GM06990 (cell line): ENCODE measurements around the gene ZNF580.
A peak's percentile ranks its signal among the peaks of the same experiment; 100 is the strongest.

Experiments used
- DNase-seq: peaks from one replicate; pipeline ENCODE4 v3.0.0-alpha.2; 2011; ENCODE audit not compliant: insufficient read length; ENCODE audit errors: extremely low read depth
- H3K27me3 ChIP-seq: replicated peaks from 2 replicates; pipeline ENCODE4 v1.6.0; 2011; ENCODE audit warnings: low read length; ENCODE audit not compliant: control insufficient read depth, insufficient read depth
- H3K36me3 ChIP-seq: 2 replicates; pipeline ENCODE4 v1.5.1; 2011; ENCODE audit warnings: low read length; ENCODE audit not compliant: control insufficient read depth, insufficient read depth
- H3K4me3 ChIP-seq: replicated peaks from 2 replicates; pipeline ENCODE4 v1.5.1; 2011; ENCODE audit warnings: low read depth, mild to moderate bottlenecking, control low read depth, low read length
- TF ChIP-seq, protein P1 (sequence below): IDR thresholded peaks from 2 replicates; pipeline ENCODE4 v1.5.1; 2011; ENCODE audit warnings: low read length, control low read depth, mild to moderate bottlenecking, inconsistent platforms; ENCODE audit not compliant: insufficient read depth, poor library complexity, severe bottlenecking

The ZNF580 gene

DNA sequence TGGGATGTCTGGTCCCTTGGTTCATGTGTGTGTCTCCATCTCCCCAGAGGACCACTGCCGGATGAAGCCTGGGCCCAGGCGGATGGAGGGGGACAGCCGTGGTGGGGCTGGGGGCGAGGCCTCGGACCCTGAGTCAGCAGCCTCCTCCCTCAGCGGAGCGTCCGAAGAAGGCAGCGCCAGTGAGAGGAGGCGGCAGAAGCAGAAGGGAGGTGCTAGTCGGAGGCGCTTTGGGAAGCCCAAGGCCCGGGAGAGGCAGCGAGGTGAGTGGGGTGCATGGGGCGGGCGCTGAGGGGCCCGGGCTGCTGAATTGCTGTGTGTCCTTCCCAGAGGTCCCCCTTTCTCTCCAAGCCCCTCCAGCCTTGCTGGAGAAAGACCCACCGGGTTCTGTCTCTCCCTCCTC, 10.4 kb downstream of the ZNF580 start:
- TF ChIP-seq, protein P1, sequence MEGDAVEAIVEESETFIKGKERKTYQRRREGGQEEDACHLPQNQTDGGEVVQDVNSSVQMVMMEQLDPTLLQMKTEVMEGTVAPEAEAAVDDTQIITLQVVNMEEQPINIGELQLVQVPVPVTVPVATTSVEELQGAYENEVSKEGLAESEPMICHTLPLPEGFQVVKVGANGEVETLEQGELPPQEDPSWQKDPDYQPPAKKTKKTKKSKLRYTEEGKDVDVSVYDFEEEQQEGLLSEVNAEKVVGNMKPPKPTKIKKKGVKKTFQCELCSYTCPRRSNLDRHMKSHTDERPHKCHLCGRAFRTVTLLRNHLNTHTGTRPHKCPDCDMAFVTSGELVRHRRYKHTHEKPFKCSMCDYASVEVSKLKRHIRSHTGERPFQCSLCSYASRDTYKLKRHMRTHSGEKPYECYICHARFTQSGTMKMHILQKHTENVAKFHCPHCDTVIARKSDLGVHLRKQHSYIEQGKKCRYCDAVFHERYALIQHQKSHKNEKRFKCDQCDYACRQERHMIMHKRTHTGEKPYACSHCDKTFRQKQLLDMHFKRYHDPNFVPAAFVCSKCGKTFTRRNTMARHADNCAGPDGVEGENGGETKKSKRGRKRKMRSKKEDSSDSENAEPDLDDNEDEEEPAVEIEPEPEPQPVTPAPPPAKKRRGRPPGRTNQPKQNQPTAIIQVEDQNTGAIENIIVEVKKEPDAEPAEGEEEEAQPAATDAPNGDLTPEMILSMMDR: no peak
- no peak overlapping the region for H3K4me3 ChIP-seq
- no peak for DNase-seq
- peaks cover 4% of the 10 kb centered on the region for H3K36me3 ChIP-seq
- no peaks in the 10 kb centered on the region for H3K27me3 ChIP-seq

DNA sequence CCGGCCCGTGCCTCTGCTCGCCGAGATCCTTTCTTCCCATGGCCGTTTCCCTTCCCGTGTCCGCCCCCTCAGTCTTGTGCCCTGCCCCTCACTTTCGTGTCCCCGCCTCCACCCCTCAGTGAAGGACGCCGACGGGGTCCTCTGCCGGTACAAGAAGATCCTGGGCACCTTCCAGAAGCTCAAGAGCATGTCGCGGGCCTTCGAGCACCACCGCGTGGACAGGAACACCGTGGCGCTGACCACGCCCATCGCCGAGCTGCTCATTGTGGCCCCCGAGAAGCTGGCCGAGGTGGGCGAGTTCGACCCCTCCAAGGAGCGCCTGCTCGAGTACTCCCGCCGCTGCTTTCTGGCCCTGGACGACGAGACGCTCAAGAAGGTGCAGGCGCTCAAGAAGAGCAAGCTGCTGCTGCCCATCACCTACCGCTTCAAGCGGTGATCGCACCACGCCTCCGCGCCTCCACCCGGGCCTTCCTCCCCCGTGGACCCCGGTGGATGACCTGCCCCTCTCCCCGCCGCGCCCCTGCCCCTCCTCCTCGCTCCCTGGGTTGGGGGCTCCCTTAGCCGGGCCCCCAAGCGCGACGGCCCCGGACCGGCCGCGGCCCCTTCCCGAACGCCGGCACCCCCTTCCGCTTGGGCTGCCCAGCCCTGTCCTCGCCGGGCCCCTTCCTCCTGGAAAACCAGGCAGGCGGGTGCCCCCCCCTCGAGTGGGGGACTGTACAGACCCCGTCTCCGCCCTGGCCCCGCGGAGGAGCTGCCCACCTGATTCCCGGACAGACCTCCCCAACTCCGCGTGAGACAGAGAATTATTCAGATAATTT, 11.7 kb downstream of the ZNF580 start:
- peaks cover 4% of the 10 kb centered on the region for H3K36me3 ChIP-seq
- no peak overlapping the region for H3K4me3 ChIP-seq
- DNase-seq: no peak
- TF ChIP-seq, protein P1: no peak
- H3K27me3 ChIP-seq: no peaks in the 10 kb centered on the region

DNA sequence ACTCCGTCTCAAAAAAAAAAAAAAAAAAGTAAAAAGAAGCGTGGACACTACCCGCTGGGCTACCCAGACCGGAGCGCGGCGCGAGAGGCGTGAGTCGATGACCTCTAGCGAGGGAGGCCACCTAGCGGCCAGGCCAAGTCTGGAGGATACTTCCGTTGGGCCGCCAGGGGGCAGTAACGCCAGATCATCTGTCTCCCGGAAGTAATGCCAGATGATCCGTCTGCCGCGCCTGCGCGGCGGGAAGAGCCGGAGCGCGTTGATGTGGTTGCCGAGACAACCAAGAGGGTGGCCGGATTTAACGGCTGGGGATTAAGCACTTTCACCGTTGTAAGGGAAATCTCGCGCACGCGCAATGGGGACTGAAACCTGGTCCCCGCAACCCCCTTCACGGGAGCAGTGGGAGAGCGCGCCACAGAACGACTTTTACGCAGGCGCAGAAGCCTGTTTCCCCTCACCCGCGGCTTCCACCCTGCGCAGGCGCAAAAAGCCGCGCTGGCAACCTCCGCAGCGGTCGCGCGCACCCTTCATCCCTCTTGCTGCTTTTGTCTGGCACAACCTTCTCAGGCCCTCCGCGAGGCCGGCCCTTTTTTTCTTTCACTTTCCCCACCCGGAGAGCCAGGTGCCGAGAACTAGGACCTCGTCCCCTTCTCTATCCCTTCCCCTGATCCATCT, 13.0 kb downstream of the ZNF580 start:
- H3K36me3 ChIP-seq: peaks cover 8% of the 10 kb centered on the region
- H3K27me3 ChIP-seq: no peaks in the 10 kb centered on the region
- DNase-seq: peak; percentile 98
- TF ChIP-seq, protein P1: peak; percentile 100
- H3K4me3 ChIP-seq: peak overlapping the region; percentile 77

DNA sequence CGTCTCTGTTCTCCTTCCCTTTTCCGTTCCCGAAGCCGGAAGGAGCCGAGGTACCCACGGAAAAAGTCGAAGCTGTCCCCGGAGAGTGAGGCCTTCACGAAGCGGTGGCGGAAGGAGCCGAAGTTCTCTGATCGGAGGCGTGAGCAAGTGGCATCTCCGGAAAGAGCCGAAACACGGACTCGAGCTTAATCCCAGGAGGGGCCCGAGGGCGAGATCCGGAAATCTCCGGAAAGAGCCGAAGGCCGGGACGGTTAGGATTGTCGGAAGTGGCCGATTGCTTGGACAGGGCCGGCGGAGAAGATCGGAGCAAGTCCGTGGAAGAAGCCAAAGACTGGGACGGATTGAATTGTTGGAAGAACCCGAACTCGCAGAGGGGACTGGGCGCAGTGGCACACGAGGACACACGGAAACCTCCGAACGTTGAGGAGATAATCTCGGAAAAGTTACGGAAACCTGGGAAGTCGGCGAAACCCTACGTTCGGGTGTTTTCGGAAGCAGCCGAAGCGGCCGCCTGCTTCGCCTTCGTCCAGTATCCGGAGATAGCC, 13.6 kb downstream of the ZNF580 start:
- Histone ChIP-seq H3K4me3 (peak overlapping the region; percentile 77), H3K36me3 (peaks cover 10% of the 10 kb centered on the region), H3K27me3 (no peaks in the 10 kb centered on the region)
- peak; percentile 95 for DNase-seq
- TF ChIP-seq, protein P1: no peak

DNA sequence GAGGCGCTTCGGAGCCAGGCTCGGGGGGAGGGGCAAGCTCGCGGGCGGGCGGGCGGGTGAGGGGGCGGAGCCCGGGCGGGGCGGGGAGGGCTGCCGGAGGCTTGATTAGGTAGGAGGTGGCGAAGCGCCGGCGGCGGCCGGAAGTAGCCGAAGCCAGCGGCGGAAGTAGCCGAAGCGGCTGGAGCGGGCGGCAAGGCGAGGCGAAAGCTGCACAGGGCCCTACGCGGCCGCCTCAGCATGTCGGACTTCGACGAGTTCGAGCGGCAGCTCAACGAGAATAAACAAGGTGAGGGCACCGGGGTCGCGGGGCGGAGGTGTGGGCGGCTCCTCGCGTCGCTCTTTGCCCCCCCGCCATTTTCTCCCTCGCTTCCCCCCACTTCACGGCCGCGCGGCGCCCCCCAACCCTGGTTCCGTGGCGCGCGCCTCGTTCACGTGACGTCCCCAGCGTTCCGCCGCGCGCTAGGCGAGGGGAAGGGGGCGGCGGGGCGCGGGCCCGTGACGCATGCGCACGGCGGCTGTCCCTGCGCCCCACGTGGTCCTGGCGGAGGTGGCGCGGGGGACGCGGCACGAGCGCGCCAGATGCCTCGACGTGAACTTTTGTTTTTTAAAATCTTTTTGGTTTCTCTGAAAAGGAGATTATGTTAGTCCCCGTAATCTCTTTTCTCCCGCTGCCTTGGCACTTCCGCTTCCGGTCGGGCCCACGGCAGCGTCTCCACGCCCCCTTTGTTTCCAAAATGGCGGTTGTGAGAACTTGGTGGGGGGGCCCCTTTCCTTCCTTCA, 14.3 kb downstream of the ZNF580 start, which contains the start of gene U2AF2:
U2AF2 (plus strand) TSS at position 168 of the 780 bp plus-strand sequence; CDS start at position 238, 70 bp downstream.
- TF ChIP-seq, protein P1: no peak
- Histone ChIP-seq H3K36me3 (peaks cover 17% of the 10 kb centered on the region), H3K4me3 (peak within 1 kb of the TSS; percentile 77), H3K27me3 (no peaks in the 10 kb centered on the region)
- peak; percentile 95 for DNase-seq
